Testis (tissue), 2 donors: ENCODE results near the gene ALPL.

ENCODE experiments used
- CTCF ChIP-seq, 3 experiments: fragments of 450-650 bp in 2 of 3; fragments of 200-600 bp in 1 of 3; sonication (generic) in 1 of 3; IDR thresholded peaks; one replicate each; pipeline ENCODE4 v1.5.1; 2016 to 2019; ENCODE audit warnings: antibody characterized with exemption in 3 of 3, mild to moderate bottlenecking in 2 of 3, moderate library complexity in 1 of 3
- POLR2A ChIP-seq: fragments of 450-650 bp; IDR thresholded peaks from one replicate; pipeline ENCODE4 v1.6.1; 2017; ENCODE audit warnings: antibody characterized with exemption, mild to moderate bottlenecking, moderate library complexity

- TF ChIP-seq CTCF (IDR thresholded peaks at IDR 0.05) (no peak), POLR2A (no peak)
These were observed 68.1 kb downstream of the ALPL start for GRCh38 chr1:21577324-21577723.
